Measurements from ENCODE around the gene CDCA5.

CDCA5 gene

DNA sequence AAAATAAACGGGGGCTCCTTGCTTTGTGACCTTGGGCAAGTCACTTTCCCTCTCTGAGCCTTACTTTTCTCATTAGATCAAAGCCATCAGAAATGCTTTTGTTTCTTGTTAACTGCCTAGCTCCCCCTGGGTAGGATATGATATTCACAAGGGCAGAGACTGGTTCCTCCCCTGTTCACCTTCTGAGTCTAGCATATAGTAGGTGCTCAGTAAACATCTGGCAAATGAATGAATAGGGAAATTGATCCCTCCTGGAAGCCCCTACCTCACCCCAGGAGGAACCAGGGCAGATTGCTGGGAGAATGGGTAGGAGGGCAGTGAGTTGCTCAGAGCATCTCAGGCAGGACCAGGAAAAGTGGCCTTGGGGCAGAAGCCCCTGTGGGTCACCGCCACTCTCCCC, 49.4 kb downstream of the CDCA5 start:
- TF ChIP-seq, protein P1, sequence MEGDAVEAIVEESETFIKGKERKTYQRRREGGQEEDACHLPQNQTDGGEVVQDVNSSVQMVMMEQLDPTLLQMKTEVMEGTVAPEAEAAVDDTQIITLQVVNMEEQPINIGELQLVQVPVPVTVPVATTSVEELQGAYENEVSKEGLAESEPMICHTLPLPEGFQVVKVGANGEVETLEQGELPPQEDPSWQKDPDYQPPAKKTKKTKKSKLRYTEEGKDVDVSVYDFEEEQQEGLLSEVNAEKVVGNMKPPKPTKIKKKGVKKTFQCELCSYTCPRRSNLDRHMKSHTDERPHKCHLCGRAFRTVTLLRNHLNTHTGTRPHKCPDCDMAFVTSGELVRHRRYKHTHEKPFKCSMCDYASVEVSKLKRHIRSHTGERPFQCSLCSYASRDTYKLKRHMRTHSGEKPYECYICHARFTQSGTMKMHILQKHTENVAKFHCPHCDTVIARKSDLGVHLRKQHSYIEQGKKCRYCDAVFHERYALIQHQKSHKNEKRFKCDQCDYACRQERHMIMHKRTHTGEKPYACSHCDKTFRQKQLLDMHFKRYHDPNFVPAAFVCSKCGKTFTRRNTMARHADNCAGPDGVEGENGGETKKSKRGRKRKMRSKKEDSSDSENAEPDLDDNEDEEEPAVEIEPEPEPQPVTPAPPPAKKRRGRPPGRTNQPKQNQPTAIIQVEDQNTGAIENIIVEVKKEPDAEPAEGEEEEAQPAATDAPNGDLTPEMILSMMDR (IDR thresholded peaks at IDR 0.05; ENCODE audit: low read depth, low read length), result no peak
- H3K4me3 ChIP-seq (ENCODE audit: low read depth, low read length), result no peak overlapping the region

DNA sequence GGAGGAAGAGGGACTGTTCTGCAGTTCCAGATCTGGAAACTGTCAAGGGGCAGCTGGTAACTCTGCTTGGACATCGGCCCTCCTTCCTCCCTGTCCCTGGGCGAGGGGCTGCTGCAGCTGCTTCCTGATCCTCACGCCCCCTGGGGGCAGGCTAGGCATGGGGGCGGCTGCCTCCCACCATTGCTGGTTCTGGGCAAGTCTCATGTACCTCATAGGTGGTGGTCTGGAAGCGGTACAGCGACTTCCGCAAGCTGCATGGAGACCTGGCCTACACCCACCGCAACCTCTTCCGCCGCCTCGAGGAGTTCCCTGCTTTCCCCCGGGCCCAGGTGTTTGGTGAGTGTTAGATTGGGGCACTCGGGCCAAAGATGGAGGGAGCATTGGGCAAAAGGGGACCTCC, 51.6 kb downstream of the CDCA5 start:
- no peak overlapping the region for H3K4me3 ChIP-seq (ENCODE audit: low read depth, low read length)
- TF ChIP-seq, protein P1 (IDR thresholded peaks at IDR 0.05; ENCODE audit: low read depth, low read length), result no peak

Measured in WI38 (cell line).